ENCODE measurements around the gene MAP3K20.

The MAP3K20 gene

DNA sequence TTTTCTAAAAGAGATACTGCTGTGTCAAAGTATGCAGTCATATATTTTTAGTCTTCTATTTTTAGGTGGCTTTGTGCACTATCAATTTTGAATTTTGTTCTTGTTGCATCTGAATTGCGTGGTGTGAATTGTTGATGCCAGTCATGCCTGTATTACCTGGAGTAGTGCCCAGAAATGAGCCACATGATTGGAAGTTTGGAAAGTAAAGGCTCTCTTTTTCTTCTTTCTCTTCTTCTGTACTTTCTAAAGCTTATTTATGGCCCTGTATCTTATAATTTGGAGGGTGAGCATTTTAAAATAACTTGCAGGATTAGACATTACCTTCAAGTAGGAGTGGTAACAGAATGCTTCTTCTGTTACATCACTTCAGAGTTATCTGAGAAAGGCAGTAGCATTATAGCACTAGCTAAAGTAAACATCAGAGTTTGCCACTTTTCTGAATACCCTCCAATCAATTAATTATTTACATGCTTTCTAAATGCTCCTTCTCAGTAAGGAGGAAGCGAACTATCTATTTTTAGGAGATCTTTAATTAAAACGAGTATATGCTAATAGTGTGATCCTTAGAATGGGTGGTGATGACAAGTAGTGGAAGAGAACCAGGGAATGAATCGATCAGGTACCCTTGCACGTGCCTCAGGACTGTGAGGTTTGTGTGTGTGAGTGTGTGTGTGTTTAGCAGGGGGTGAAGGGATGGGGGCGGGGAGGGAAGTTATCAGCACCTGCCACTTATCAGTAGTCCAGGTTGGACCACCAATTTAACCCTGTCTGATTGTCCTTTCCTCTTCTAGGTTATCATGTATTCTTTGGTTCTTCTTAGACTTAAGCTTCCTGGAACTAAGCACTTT lies 112.5 kb downstream of the MAP3K20 start:
- Histone ChIP-seq H3K27me3 (ENCODE audit: control insufficient read depth, insufficient read depth, low read length) (no peaks in the 10 kb centered on the region), H3K4me1 (ENCODE audit: control insufficient read depth, insufficient read depth, low read length) (peaks cover 40% of the 10 kb centered on the region), H3K4me3 (ENCODE audit: low read depth, low read length) (no peak overlapping the region), H3K36me3 (ENCODE audit: control insufficient read depth, insufficient read depth, low read length) (no peaks in the 10 kb centered on the region), H3K27ac (ENCODE audit: low read depth, low read length) (no peak overlapping the region), H3K9me3 (ENCODE audit: control insufficient read depth, insufficient read depth, low read length) (no peaks in the 10 kb centered on the region), H3K9ac (ENCODE audit: low read depth, low read length) (no peak overlapping the region)

DNA sequence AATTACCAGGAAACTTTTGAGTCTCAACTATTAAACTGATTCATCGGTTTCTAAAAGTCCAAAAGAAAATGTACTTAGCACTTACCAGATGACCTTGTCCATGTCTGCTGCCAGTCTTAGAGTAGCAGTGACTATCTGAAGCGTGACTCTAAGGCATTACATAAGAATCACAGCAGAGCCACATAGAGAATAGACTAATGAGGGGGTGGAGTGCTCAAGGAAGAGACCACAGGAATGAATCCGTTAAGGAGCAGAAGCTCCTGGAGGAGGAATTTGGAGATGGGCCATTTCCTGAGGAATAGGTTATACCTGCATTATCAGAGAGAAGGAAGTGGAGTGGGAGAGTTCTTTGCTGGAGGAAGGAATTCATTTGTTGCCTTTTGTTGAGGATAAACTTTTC lies 116.0 kb downstream of the MAP3K20 start:
- H3K36me3 ChIP-seq (ENCODE audit: control insufficient read depth, insufficient read depth, low read length) = no peaks in the 10 kb centered on the region
- peak overlapping the region; percentile 79 for H3K27ac ChIP-seq (ENCODE audit: low read depth, low read length)
- no peaks in the 10 kb centered on the region for H3K9me3 ChIP-seq (ENCODE audit: control insufficient read depth, insufficient read depth, low read length)
- no peak overlapping the region for H3K9ac ChIP-seq (ENCODE audit: low read depth, low read length)
- H3K27me3 ChIP-seq (ENCODE audit: control insufficient read depth, insufficient read depth, low read length) = no peaks in the 10 kb centered on the region
- no peak overlapping the region for H3K4me3 ChIP-seq (ENCODE audit: low read depth, low read length)
- H3K4me1 ChIP-seq (ENCODE audit: control insufficient read depth, insufficient read depth, low read length) = peaks cover 65% of the 10 kb centered on the region

DNA sequence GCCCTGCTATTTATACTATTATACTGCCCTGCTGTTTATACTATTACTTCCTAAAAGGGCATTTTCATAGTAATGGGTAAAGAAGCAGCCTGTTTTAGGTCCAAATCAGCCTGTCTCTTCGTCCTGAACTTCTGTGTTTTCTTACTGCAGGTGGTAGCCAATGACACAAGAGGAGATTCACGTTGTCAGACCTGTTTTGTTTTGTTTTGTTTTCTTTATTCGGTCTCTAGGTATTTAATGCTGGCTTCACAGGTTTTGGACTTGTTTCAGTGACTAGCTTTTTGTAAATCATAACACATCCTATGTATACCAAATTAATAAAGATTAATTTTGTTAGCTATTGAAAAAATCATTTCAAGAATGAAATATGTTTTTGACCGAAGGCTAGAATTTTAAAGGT lies 116.4 kb downstream of the MAP3K20 start:
- Histone ChIP-seq H3K4me3 (ENCODE audit: low read depth, low read length) (no peak overlapping the region), H3K36me3 (ENCODE audit: control insufficient read depth, insufficient read depth, low read length) (no peaks in the 10 kb centered on the region), H3K9me3 (ENCODE audit: control insufficient read depth, insufficient read depth, low read length) (no peaks in the 10 kb centered on the region), H3K4me1 (ENCODE audit: control insufficient read depth, insufficient read depth, low read length) (peaks cover 67% of the 10 kb centered on the region), H3K27ac (ENCODE audit: low read depth, low read length) (peak overlapping the region; percentile 79), H3K9ac (ENCODE audit: low read depth, low read length) (no peak overlapping the region), H3K27me3 (ENCODE audit: control insufficient read depth, insufficient read depth, low read length) (no peaks in the 10 kb centered on the region)

DNA sequence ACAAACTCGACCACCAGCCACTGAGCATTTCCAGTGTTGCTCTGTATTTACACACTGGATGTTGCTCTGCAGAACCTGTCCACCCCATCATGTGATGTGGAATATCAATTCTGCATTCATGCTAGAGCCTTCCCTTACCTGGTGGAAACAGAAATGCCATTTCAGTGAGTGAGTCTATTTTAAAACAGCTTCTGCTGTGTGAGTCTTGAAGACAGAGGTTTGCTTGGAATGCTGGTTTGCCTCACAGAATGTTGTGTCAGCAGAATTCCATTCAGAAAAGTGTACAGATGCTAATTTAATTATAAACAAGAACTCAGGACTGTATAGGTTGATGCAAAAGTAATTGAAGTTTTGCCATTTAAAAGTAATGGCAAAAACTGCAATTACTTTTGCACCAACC lies 118.3 kb downstream of the MAP3K20 start:
- Histone ChIP-seq H3K27ac (ENCODE audit: low read depth, low read length) (peak overlapping the region; percentile 30), H3K4me3 (ENCODE audit: low read depth, low read length) (no peak overlapping the region), H3K27me3 (ENCODE audit: control insufficient read depth, insufficient read depth, low read length) (no peaks in the 10 kb centered on the region), H3K36me3 (ENCODE audit: control insufficient read depth, insufficient read depth, low read length) (0 out of 2 replicates have a peak, but pooled peaks cover 4% of the 10 kb centered on the region), H3K9ac (ENCODE audit: low read depth, low read length) (no peak overlapping the region), H3K4me1 (ENCODE audit: control insufficient read depth, insufficient read depth, low read length) (peaks cover 61% of the 10 kb centered on the region), H3K9me3 (ENCODE audit: control insufficient read depth, insufficient read depth, low read length) (no peaks in the 10 kb centered on the region)

DNA sequence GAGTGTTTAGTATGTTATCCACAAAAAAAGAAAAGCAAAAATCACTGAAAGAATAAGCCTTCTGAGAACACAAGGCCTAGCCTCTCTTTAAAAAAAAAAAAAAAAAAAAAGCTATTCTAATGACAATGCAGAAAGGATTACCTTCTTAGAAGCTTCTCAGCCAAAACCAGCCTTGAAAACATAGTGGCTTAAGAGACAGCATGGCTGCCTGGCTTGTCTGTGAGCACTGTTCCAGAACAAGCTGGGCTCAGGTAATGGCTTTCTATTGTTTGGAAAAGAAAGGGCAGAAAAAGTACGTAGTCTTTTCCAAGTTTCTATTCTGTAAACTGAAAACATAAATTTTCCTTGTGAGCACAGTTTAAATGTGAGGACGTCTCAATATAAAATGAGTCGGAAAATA lies 119.5 kb downstream of the MAP3K20 start:
- Histone ChIP-seq H3K4me3 (ENCODE audit: low read depth, low read length) (no peak overlapping the region), H3K9ac (ENCODE audit: low read depth, low read length) (no peak overlapping the region), H3K9me3 (ENCODE audit: control insufficient read depth, insufficient read depth, low read length) (no peaks in the 10 kb centered on the region), H3K27ac (ENCODE audit: low read depth, low read length) (peak overlapping the region; percentile 62), H3K27me3 (ENCODE audit: control insufficient read depth, insufficient read depth, low read length) (no peaks in the 10 kb centered on the region), H3K36me3 (ENCODE audit: control insufficient read depth, insufficient read depth, low read length) (0 out of 2 replicates have a peak, but pooled peaks cover 4% of the 10 kb centered on the region), H3K4me1 (ENCODE audit: control insufficient read depth, insufficient read depth, low read length) (peaks cover 65% of the 10 kb centered on the region)

DNA sequence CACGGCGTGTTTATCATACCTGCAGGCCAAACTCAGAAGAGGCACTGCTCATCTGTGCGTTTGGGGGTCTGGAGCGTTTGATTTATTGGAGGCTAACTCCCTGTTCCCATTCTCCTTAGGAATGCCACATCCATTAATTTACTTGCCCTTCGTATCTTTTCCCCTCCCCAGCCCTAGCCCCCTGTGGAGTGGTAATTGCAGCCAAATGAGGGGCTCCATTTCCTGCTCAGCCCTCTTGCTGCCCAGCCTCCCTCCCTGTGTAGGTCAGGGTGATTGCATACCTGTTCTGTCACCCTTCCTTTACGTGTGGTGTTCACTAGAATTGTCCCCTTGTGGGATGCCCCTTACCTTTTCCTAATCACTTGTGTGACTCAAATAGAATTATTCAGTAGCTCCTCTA lies 120.4 kb downstream of the MAP3K20 start:
- Histone ChIP-seq H3K36me3 (ENCODE audit: control insufficient read depth, insufficient read depth, low read length) (0 out of 2 replicates have a peak, but pooled peaks cover 4% of the 10 kb centered on the region), H3K4me1 (ENCODE audit: control insufficient read depth, insufficient read depth, low read length) (peaks cover 62% of the 10 kb centered on the region), H3K9me3 (ENCODE audit: control insufficient read depth, insufficient read depth, low read length) (no peaks in the 10 kb centered on the region), H3K27ac (ENCODE audit: low read depth, low read length) (peak overlapping the region; percentile 62), H3K9ac (ENCODE audit: low read depth, low read length) (no peak overlapping the region), H3K27me3 (ENCODE audit: control insufficient read depth, insufficient read depth, low read length) (no peaks in the 10 kb centered on the region), H3K4me3 (ENCODE audit: low read depth, low read length) (peak overlapping the region; percentile 30; the same call in 1 of the 2 replicates)

DNA sequence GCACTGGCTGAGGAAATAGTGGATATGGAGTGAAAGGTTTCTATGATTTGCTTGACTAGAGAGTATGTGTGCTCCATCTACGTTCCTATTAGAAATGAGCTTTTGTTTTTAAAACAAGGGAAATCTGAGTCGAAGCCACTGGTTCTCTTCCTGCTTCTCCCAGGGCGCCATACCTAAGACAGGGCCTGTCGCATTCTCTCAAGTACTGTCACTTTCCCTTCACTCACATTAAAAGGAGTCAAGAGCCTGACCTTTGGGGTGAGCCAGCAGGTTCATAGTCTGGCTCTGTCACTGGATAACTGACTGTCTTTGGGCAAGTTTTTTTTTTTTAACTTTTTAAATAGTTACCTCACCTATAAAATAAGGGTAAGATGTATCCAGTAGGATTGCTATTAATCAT lies 121.0 kb downstream of the MAP3K20 start:
- Histone ChIP-seq H3K36me3 (ENCODE audit: control insufficient read depth, insufficient read depth, low read length) (0 out of 2 replicates have a peak, but pooled peaks cover 4% of the 10 kb centered on the region), H3K9me3 (ENCODE audit: control insufficient read depth, insufficient read depth, low read length) (no peaks in the 10 kb centered on the region), H3K4me1 (ENCODE audit: control insufficient read depth, insufficient read depth, low read length) (peaks cover 56% of the 10 kb centered on the region), H3K27ac (ENCODE audit: low read depth, low read length) (peak overlapping the region; percentile 62), H3K27me3 (ENCODE audit: control insufficient read depth, insufficient read depth, low read length) (no peaks in the 10 kb centered on the region), H3K9ac (ENCODE audit: low read depth, low read length) (no peak overlapping the region), H3K4me3 (ENCODE audit: low read depth, low read length) (no peak overlapping the region)

DNA sequence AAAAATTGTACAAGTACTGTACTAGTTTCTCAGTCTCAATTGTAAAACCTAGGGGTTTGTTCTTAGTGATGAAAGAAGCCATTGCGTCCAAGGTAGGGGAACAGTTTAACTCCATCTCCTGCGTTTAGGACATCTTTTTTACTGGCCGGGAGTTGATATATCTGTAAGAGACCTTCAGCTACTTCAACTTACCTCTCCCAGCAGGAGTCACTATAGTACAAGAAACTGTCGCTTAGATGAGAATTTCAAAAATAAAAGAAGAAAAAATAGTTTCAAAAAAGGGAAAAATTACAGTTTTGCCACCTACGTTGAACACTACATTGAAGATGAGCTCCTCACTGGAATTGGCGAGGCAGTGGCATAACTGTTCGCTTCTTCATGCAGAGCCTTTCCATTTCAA lies 122.7 kb downstream of the MAP3K20 start:
- 0 out of 2 replicates have a peak, but pooled peaks cover 4% of the 10 kb centered on the region for H3K36me3 ChIP-seq (ENCODE audit: control insufficient read depth, insufficient read depth, low read length)
- no peaks in the 10 kb centered on the region for H3K27me3 ChIP-seq (ENCODE audit: control insufficient read depth, insufficient read depth, low read length)
- peaks cover 40% of the 10 kb centered on the region for H3K4me1 ChIP-seq (ENCODE audit: control insufficient read depth, insufficient read depth, low read length)
- no peak overlapping the region for H3K27ac ChIP-seq (ENCODE audit: low read depth, low read length)
- H3K4me3 ChIP-seq (ENCODE audit: low read depth, low read length) = no peak overlapping the region
- H3K9ac ChIP-seq (ENCODE audit: low read depth, low read length) = no peak overlapping the region
- H3K9me3 ChIP-seq (ENCODE audit: control insufficient read depth, insufficient read depth, low read length) = no peaks in the 10 kb centered on the region

DNA sequence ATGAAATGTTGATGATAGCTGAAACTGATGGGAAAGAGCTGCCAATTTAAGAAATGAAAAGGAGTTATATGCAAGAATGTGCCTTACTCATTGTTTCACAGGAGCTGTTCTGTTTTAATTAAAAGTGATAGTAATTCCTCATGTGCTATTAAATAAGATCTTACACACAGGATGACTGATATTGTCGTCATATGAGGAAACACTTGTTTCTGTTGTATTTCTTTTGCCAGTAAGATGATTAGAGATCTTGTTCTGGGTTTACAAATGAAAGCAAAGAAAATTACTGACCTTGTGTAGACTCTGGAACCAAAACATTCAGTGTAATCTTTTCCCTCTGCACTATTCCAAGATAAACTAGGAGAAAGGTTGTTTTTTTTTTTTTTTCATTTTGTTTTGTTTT lies 123.6 kb downstream of the MAP3K20 start:
- Histone ChIP-seq H3K27me3 (ENCODE audit: control insufficient read depth, insufficient read depth, low read length) (no peaks in the 10 kb centered on the region), H3K27ac (ENCODE audit: low read depth, low read length) (no peak overlapping the region)

DNA sequence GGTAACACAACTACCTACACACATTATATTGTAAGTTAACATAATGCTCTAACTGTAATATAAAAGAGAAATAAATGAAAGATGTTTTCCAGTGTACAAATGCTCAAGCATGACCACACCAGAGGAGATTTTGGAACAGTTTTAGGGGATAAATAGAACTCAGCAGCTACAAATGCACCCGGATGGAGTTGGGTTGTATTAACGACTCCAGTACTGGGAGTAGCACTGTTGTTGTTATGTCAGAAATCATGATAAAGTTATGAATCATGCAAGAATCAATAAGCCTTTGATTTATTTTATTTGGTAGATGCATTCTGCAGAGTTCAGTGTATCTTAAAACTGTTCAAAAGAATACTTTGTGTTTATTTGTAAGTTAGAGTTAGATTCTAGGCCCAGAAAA lies 126.9 kb downstream of the MAP3K20 start:
- Histone ChIP-seq H3K4me3 (ENCODE audit: low read depth, low read length) (no peak overlapping the region), H3K27me3 (ENCODE audit: control insufficient read depth, insufficient read depth, low read length) (no peaks in the 10 kb centered on the region), H3K27ac (ENCODE audit: low read depth, low read length) (no peak overlapping the region), H3K36me3 (ENCODE audit: control insufficient read depth, insufficient read depth, low read length) (0 out of 2 replicates have a peak, but pooled peaks cover 4% of the 10 kb centered on the region), H3K4me1 (ENCODE audit: control insufficient read depth, insufficient read depth, low read length) (0 out of 2 replicates have a peak, but pooled peaks cover 4% of the 10 kb centered on the region), H3K9ac (ENCODE audit: low read depth, low read length) (no peak overlapping the region), H3K9me3 (ENCODE audit: control insufficient read depth, insufficient read depth, low read length) (no peaks in the 10 kb centered on the region)

More for the DNA sequence above, 123.6 kb downstream of the MAP3K20 start:
- Histone ChIP-seq H3K4me3 (ENCODE audit: low read depth, low read length) (no peak overlapping the region), H3K9me3 (ENCODE audit: control insufficient read depth, insufficient read depth, low read length) (no peaks in the 10 kb centered on the region), H3K4me1 (ENCODE audit: control insufficient read depth, insufficient read depth, low read length) (peaks cover 32% of the 10 kb centered on the region), H3K9ac (ENCODE audit: low read depth, low read length) (no peak overlapping the region), H3K36me3 (ENCODE audit: control insufficient read depth, insufficient read depth, low read length) (0 out of 2 replicates have a peak, but pooled peaks cover 4% of the 10 kb centered on the region)

DNA sequence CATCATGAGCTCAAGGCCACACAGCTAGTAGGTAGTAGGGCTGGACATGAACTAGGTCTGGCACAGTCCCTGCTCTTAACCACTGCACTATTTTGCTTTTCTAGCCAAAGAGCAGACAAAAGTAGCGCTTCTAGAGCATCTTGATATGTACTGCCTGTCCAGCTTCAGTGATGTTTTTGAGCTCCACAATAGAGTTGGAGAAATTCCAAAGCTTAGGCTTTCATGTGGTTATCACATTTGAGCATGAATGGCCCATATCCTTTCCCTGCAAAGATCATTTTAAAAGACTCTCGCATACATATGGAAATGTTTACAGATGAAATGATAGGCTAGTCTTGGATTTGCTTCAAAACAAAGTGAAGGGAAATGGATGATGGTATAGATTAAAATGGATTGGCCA lies 128.7 kb downstream of the MAP3K20 start:
- H3K9me3 ChIP-seq (ENCODE audit: control insufficient read depth, insufficient read depth, low read length) = no peaks in the 10 kb centered on the region
- no peaks in the 10 kb centered on the region for H3K27me3 ChIP-seq (ENCODE audit: control insufficient read depth, insufficient read depth, low read length)
- no peak overlapping the region for H3K4me3 ChIP-seq (ENCODE audit: low read depth, low read length)
- H3K27ac ChIP-seq (ENCODE audit: low read depth, low read length) = no peak overlapping the region
- H3K9ac ChIP-seq (ENCODE audit: low read depth, low read length) = no peak overlapping the region
- H3K36me3 ChIP-seq (ENCODE audit: control insufficient read depth, insufficient read depth, low read length) = no peaks in the 10 kb centered on the region
- H3K4me1 ChIP-seq (ENCODE audit: control insufficient read depth, insufficient read depth, low read length) = 0 out of 2 replicates have a peak, but pooled peaks cover under 1% of the 10 kb centered on the region
